ENCODE results near the gene GPN2. TPM values are rescaled to one million over a fixed set of nuclear protein-coding genes. Genes with fewer than 3 reads are reported as not detected.
A peak's percentile ranks its signal among the peaks of the same experiment; 100 is the strongest.

The GPN2 gene
- total RNA-seq, 1 experiment from 2014 or later: 41.9 TPM

DNA sequence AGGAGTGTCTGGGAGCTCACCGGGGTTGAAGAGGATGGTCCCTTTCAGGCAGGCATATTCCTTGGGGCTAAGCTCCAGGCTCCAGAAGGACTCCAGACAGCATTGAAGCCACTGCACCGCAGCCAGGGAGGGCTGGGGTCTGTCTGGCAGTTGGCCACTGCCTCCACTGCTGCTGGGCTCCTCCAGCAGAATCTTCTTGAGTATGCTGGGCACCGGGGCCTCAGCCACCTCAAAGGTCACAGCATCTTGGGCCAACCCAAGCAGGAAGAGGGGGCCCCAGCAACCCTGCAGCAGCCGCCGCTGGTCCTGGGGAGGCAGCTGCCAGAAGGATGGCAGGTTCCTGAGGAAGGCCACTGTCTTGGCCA is 23.3 kb upstream of the GPN2 start:
- POLR2A ChIA-PET: interaction anchor here (0.7 kb wide), 1 partner anchor 290 kb away, joined by 3 read pairs; no protein-coding TSS in a partner anchor
- in situ Hi-C loops (cut with HindIII; ENCODE audit: low pct_unique_long_range_greater_than_20kb, low sequenced_read_pairs): no loop called here

GRCh38 chr1:26912147-26912490 is 22.0 kb upstream of the GPN2 start:
- BruUV-seq (replicated peaks): no TSS peak
- in situ Hi-C loops (cut with HindIII; ENCODE audit: low pct_unique_long_range_greater_than_20kb, low sequenced_read_pairs): no loop called here
- ATAC-seq: no peak
- Histone ChIP-seq H3K4me3 (ENCODE audit: low read depth in 2 of 2, low read length in 2 of 2) (peak overlapping the region in 1 of 2 experiments; percentile 27; a peak in 2 of 4 replicates), H3K36me3 (ENCODE audit: control insufficient read depth, insufficient read depth, low read length) (no peaks in the 10 kb centered on the region), H3K9me3 (ENCODE audit: control insufficient read depth, insufficient read depth, low read depth, low read length) (no peaks in the 10 kb centered on the region), H3K27ac (ENCODE audit: low read length) (peak overlapping the region; percentile 83), H3K27me3 (ENCODE audit: control insufficient read depth, insufficient read depth, low read length) (no peaks in the 10 kb centered on the region), H3K4me1 (ENCODE audit: control insufficient read depth, insufficient read depth, low read length) (peaks cover 55% of the 10 kb centered on the region)
- CTCF ChIA-PET: interaction anchor here (0.5 to 0.7 kb wide), 2 partner anchors 121 to 134 kb away, joined by 3 to 4 read pairs; no protein-coding TSS in a partner anchor
- TF ChIP-seq SIN3A (IDR thresholded peaks at IDR 0.05; ENCODE audit: borderline replicate concordance, insufficient read depth, low read depth, low read length): no peak
- TF ChIP-seq TCF7L2 (IDR thresholded peaks at IDR 0.05; ENCODE audit: low read depth, low read length): no peak
- TF ChIP-seq POLR2AphosphoS5 (IDR thresholded peaks at IDR 0.05; ENCODE audit: low read depth, low read length): no peak
- TF ChIP-seq CTCF (IDR thresholded peaks at IDR 0.05): no peak
- TF ChIP-seq, protein P1, sequence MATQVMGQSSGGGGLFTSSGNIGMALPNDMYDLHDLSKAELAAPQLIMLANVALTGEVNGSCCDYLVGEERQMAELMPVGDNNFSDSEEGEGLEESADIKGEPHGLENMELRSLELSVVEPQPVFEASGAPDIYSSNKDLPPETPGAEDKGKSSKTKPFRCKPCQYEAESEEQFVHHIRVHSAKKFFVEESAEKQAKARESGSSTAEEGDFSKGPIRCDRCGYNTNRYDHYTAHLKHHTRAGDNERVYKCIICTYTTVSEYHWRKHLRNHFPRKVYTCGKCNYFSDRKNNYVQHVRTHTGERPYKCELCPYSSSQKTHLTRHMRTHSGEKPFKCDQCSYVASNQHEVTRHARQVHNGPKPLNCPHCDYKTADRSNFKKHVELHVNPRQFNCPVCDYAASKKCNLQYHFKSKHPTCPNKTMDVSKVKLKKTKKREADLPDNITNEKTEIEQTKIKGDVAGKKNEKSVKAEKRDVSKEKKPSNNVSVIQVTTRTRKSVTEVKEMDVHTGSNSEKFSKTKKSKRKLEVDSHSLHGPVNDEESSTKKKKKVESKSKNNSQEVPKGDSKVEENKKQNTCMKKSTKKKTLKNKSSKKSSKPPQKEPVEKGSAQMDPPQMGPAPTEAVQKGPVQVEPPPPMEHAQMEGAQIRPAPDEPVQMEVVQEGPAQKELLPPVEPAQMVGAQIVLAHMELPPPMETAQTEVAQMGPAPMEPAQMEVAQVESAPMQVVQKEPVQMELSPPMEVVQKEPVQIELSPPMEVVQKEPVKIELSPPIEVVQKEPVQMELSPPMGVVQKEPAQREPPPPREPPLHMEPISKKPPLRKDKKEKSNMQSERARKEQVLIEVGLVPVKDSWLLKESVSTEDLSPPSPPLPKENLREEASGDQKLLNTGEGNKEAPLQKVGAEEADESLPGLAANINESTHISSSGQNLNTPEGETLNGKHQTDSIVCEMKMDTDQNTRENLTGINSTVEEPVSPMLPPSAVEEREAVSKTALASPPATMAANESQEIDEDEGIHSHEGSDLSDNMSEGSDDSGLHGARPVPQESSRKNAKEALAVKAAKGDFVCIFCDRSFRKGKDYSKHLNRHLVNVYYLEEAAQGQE (IDR thresholded peaks at IDR 0.05; ENCODE audit: insufficient read depth in 1 of 2, low read depth in 2 of 2, low read length in 1 of 2): no peak
- DNase-seq (ENCODE audit: low read depth, low spot score): no peak
- POLR2A ChIA-PET: no interaction called here
- intact Hi-C loops (cut with micrococcal nuclease; ENCODE audit: unreplicated experiment): no loop called here

More for the DNA sequence above, 23.3 kb upstream of the GPN2 start:
- Histone ChIP-seq H3K4me3 (ENCODE audit: low read depth in 2 of 2, low read length in 2 of 2) (peak overlapping the region; percentile 2 to 33; a peak in 3 of 4 replicates), H3K9me3 (ENCODE audit: control insufficient read depth, insufficient read depth, low read depth, low read length) (no peaks in the 10 kb centered on the region), H3K36me3 (ENCODE audit: control insufficient read depth, insufficient read depth, low read length) (no peaks in the 10 kb centered on the region), H3K27ac (ENCODE audit: low read length) (peak overlapping the region; percentile 83), H3K4me1 (ENCODE audit: control insufficient read depth, insufficient read depth, low read length) (peaks cover 49% of the 10 kb centered on the region), H3K27me3 (ENCODE audit: control insufficient read depth, insufficient read depth, low read length) (no peaks in the 10 kb centered on the region)
- no TSS peak for BruUV-seq (replicated peaks)
- TF ChIP-seq, protein P1 (IDR thresholded peaks at IDR 0.05; ENCODE audit: insufficient read depth in 1 of 2, low read depth in 2 of 2, low read length in 1 of 2): no peak
- TF ChIP-seq POLR2AphosphoS5 (IDR thresholded peaks at IDR 0.05; ENCODE audit: low read depth, low read length) (no peak), SIN3A (IDR thresholded peaks at IDR 0.05; ENCODE audit: borderline replicate concordance, insufficient read depth, low read depth, low read length) (no peak), TCF7L2 (IDR thresholded peaks at IDR 0.05; ENCODE audit: low read depth, low read length) (no peak), CTCF (IDR thresholded peaks at IDR 0.05) (no peak)
- DNase-seq (ENCODE audit: low read depth, low spot score) (no peak), ATAC-seq (peak; percentile 53)
- intact Hi-C loops (cut with micrococcal nuclease; ENCODE audit: unreplicated experiment): no loop called here
- CTCF ChIA-PET: interaction anchor here (0.6 kb wide), 1 partner anchor 17 kb away, joined by 5 read pairs; no protein-coding TSS in a partner anchor
